ENCODE measurements around the gene HRH1.

- TF ChIP-seq CTCF (IDR thresholded peaks at IDR 0.05) (no peak), EZH2 (IDR thresholded peaks at IDR 0.05) (no peak)
Measured at GRCh38 chr3:11288021-11288491, 133.8 kb downstream of the HRH1 start.
